PFSK-1 (cell line): Measurements from ENCODE around the gene FUT7.
A peak's percentile ranks its signal among the peaks of the same experiment; 100 is the strongest.

ENCODE experiments used
- FOXP2 ChIP-seq: optimal IDR thresholded peaks from 2 replicates; pipeline ENCODE3; 2011; ENCODE audit warnings: borderline replicate concordance, control low read depth, inconsistent platforms; ENCODE audit not compliant: insufficient read depth; ENCODE audit errors: extremely low read length, extremely low read depth
- POLR2AphosphoS5 ChIP-seq: IDR thresholded peaks from 2 replicates; pipeline ENCODE4 v1.6.1; 2012; ENCODE audit warnings: low read depth, mild to moderate bottlenecking, control low read depth, low read length, moderate library complexity
- SIN3A ChIP-seq: IDR thresholded peaks from 2 replicates; pipeline ENCODE4 v1.6.1; 2012; ENCODE audit warnings: mild to moderate bottlenecking, low read length, moderate library complexity, borderline replicate concordance; ENCODE audit not compliant: insufficient read depth
- TAF1 ChIP-seq: IDR thresholded peaks from 2 replicates; pipeline ENCODE4 v1.6.1; 2012; ENCODE audit warnings: low read length, control low read depth, borderline replicate concordance; ENCODE audit not compliant: insufficient read depth
- TF ChIP-seq, protein P1 (sequence below), 2 experiments: IDR thresholded peaks; 2 replicates each; pipeline versions ENCODE4 v1.6.1 to v1.8.0; 2011 to 2012; ENCODE audit warnings: low read depth in 2 of 2, low read length in 2 of 2, control low read depth in 1 of 2, inconsistent platforms in 1 of 2, mild to moderate bottlenecking in 1 of 2, moderate library complexity in 1 of 2; ENCODE audit not compliant: insufficient read depth in 1 of 2

FUT7 gene

DNA sequence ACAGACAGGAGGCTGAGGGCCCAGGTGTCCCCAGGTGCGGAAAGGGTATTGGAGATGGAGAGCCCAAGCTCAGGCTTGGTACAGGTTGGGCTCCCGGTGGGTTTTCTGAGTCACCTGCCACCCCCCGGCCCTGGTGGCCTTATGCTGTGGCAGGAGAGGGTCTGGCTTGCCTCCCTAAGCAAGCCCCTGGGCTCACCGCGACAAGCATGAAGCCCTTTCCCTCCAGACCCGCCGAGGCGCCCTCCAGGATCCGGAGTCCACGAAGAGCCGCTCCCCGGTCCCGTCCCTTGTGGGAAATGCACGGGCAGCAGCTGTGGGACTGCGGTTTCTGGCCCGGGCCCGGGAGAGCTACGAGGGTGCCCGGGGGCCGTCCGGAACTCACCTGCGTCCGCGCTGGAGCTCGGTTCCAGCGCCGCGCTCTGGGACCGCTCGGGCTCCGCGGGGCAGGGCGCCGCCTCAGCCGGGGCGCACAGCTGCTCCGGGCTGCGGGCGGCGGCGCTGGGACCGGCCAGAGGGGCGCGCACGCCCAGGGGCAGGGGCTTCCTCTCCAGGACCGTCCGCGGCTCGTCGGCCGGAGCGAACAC, 37.7 kb upstream of the FUT7 start:
- no peak for TF ChIP-seq TAF1
- no peak for TF ChIP-seq FOXP2
- no peak for TF ChIP-seq SIN3A
- TF ChIP-seq, protein P1, sequence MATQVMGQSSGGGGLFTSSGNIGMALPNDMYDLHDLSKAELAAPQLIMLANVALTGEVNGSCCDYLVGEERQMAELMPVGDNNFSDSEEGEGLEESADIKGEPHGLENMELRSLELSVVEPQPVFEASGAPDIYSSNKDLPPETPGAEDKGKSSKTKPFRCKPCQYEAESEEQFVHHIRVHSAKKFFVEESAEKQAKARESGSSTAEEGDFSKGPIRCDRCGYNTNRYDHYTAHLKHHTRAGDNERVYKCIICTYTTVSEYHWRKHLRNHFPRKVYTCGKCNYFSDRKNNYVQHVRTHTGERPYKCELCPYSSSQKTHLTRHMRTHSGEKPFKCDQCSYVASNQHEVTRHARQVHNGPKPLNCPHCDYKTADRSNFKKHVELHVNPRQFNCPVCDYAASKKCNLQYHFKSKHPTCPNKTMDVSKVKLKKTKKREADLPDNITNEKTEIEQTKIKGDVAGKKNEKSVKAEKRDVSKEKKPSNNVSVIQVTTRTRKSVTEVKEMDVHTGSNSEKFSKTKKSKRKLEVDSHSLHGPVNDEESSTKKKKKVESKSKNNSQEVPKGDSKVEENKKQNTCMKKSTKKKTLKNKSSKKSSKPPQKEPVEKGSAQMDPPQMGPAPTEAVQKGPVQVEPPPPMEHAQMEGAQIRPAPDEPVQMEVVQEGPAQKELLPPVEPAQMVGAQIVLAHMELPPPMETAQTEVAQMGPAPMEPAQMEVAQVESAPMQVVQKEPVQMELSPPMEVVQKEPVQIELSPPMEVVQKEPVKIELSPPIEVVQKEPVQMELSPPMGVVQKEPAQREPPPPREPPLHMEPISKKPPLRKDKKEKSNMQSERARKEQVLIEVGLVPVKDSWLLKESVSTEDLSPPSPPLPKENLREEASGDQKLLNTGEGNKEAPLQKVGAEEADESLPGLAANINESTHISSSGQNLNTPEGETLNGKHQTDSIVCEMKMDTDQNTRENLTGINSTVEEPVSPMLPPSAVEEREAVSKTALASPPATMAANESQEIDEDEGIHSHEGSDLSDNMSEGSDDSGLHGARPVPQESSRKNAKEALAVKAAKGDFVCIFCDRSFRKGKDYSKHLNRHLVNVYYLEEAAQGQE (IDR thresholded peaks at IDR 0.05; ENCODE audit: insufficient read depth in 1 of 2, low read depth in 2 of 2, low read length in 2 of 2) = no peak
- no peak for TF ChIP-seq POLR2AphosphoS5

DNA sequence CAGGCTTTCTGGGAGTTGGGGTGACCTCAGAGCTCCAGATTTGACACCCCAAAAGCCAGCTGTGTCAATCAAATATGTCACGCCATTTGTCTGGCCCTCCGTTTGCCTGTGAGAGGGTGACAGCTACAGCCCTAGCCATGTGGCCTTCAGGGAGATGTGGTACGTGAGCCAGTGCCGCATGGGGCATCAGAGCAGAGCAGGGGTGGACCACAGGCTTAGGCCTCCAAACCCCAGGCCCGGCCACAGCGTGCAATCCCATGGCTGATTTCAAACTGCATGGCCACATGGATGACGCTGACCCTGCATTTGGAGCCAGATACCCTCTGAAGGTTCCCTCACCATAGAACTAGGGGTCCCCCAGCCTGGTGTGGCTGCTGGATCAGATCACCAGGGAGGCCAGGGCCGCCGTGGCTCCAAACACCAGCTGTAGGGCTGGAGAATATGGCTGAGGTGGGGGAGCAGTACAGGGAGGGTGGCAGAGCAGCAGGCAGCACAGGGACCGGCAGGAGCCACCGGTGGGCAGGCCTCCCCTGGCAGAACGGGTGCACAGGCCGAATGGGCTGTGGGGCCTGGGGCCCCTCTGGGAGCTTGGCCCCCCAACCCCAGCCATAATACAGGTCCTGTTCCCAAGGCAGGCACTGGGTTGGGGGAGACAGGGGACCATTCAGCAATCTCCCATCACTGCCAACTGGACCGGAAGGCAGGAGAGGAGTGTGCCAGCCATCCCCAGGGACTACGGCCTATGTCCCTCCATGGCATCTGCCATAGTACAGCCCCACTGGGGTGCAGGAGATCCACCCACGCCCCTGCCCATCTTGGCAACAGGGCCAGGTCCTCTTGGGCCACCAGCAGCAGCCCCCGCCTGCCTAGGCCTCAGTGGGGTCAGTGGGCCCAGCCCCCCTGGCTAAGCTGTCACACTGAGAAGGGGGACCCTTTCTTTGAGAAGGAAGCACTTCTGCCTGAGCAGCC, 36.9 kb upstream of the FUT7 start:
- TF ChIP-seq TAF1 = no peak
- no peak for TF ChIP-seq POLR2AphosphoS5
- no peak for TF ChIP-seq SIN3A
- TF ChIP-seq, protein P1 (IDR thresholded peaks at IDR 0.05; ENCODE audit: insufficient read depth in 1 of 2, low read depth in 2 of 2, low read length in 2 of 2) = no peak
- no peak for TF ChIP-seq FOXP2

DNA sequence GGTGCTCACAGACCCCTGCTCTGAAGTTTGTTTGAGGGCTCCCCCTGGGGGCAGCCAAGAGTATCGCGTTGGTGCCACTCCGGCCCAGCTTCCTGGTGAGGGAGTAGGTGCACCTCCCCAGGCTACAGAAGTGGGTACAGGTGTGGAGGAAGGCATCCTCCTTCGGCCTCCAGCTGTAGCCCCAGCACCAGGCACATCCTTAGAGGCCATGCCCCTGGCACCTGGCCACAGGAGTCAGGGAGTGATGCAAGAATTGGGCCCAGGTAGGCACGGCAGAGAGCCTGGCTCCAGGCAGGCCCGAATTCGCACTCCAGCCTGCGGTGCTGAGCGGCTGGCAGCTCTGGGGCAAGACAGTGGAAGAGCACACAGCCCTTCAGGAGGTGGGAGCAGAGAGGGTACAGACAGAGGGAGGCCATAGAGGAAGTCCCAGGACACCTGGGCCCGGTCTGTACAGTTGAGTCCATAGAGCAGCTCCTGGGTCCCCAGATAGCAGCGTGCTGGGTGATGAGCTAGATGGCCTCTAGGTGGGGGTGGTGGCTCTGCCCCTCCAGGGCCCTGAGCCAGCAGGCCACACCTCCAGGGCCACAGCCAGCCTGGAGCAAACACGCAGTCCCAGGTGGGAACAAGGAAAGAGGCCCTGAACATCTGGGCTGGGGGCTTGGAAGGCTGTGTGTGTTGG, 36.1 kb upstream of the FUT7 start:
- TF ChIP-seq FOXP2 = no peak
- TF ChIP-seq, protein P1 (IDR thresholded peaks at IDR 0.05; ENCODE audit: insufficient read depth in 1 of 2, low read depth in 2 of 2, low read length in 2 of 2) = peak; percentile 54 to 69; a peak in 3 of 4 replicates

DNA sequence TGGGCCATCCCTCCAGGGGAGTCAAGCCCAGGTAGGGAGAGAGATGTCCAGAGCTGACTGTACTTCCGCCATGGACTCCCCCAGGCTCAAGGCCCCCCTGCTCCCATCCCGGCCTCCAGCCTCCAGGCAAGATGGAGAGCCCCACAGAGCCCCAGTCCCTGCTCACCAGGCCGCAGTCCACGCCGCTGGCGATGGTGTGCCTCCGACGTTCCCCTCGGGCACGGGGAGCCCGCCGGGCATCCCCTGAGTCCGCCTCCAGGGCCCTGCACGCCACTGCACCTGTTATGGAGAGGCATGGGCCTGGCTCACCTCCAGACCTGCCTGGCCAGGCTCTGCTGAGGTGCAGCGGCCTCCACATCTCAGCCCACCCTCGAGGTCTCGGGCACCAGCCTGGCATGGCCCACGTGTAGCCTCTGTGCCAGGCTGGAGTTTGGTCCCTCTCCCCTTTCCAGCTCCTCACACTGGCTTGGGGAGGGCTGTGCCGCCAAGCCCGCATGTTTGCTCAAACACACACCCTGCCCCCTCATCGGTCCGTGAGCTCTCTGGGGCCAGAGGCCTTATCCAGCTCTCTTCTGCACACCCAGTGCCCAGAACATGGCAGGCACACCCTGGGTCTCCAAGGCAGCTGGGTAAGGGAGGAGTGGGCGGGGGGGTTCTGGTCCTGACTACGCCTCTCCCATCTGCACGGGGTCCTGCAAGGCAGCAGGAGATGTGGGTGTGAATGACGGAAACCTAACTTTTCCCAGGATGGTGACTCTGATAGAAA, 34.4 kb upstream of the FUT7 start:
- TF ChIP-seq, protein P1 (IDR thresholded peaks at IDR 0.05; ENCODE audit: insufficient read depth in 1 of 2, low read depth in 2 of 2, low read length in 2 of 2) = no peak
- no peak for TF ChIP-seq POLR2AphosphoS5
- TF ChIP-seq SIN3A = no peak
- TF ChIP-seq FOXP2 = no peak
- no peak for TF ChIP-seq TAF1
